GM12892 (cell line): ENCODE measurements around the gene SCG5.

Source experiments
- POLR2A ChIP-seq: IDR thresholded peaks from 2 replicates; pipeline ENCODE4 v1.6.1; 2011; ENCODE audit warnings: low read depth, low read length, control low read depth
- POLR2AphosphoS5 ChIP-seq: IDR thresholded peaks from 2 replicates; pipeline ENCODE4 v1.6.1; 2011; ENCODE audit warnings: low read depth, low read length, control low read depth

DNA sequence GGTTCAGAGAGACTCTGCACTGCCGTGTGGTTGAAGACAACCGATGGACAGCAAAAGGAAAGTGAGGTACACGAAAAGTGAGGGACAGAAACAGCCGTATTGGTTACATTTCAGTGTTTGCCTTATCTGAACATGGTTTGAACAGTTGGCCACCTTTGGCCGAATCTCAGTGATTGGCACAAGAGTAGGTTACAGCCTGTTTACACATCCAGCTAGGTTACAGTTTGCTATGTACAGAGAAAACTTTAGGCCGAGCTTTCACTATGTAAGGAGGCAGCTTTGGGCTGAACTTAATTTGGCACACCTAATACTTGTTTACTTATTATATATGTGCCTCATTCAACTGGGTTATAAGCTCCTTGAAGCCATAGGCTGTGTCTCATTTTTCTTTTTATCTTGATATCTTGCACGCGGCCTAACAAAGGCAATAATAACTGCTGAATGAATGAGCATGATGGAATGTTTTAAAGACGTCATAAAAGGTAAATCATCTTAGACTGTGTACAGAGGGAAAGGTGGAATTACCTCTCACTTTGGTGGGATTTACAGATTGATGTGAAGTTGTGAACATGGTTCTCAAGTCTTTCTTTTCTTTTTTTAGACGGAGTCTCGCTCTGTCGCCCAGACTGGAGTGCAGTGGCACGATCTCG lies 59.1 kb downstream of the SCG5 start:
- TF ChIP-seq POLR2A (no peak), POLR2AphosphoS5 (no peak)
